GM19023 (cell line): ENCODE measurements around the gene KDELR1.
"Not testable (repeated sequence)": the region's sequence is repeated elsewhere in the genome, so short reads cannot be mapped to it uniquely, and the experiment has no call there.

ENCODE experiments used
- ATAC-seq: cut with Tn5 transposase; IDR thresholded peaks from one replicate; pipeline ENCODE4 v1.9.1; 2021; ENCODE audit warnings: mild to moderate bottlenecking, moderate library complexity; ENCODE audit not compliant: unreplicated experiment

KDELR1 gene

DNA sequence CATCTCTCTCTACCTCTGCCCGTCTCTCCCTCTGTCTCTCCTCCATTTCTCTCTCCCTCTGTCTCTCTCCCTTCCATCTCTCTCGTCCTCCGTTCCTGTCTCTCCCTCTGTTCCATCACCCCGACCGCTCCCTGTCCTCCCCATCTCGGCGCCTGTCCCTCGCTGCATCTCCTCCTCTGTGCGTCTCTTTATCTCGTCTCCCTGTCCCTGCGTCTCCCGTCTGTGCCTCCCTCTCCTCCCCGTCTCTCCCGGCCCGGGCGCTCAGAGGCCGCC lies 6.7 kb upstream of the KDELR1 start:
- ATAC-seq, result no peak

DNA sequence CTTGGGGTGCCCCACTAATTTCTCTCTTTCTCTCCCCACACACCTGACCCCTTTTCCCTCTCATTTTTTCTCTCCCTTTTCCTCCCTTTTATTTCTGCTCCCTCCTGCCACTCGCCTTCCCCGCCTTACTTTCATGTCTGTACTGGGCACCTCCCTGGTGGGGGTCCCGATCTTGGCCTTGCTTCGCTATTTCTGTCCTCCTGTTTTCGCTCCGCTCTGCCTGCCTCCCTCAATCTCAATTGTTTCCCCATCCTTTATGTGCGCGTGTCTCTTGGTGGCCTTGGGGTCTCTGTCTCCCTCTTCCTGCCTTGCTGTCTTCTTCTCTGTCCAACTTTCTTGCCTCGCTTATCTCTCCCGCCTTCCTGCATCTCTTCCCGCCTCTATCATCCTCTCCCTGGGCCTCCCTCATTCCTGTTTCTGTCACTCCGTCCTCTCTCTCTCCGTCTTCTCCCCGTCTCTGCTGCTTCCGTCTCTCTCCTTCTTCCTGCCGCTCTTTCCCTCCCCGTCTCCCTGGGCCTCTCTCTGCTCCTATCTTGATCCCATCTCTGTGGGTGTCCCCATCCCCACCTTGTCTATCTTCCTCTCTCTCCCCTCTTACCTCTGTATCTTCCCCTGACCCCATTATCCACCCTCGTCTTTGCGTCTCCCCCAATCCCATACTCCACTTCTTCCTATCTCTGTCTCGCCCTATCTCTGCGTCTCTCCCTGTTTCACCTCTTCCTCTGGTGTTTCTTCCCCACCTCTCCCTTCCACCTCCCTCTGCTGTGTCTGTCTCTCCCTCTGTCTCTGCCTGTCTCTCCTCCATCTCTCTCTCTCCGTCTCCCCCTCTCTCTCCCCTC lies 6.1 kb upstream of the KDELR1 start:
- no peak for ATAC-seq

DNA sequence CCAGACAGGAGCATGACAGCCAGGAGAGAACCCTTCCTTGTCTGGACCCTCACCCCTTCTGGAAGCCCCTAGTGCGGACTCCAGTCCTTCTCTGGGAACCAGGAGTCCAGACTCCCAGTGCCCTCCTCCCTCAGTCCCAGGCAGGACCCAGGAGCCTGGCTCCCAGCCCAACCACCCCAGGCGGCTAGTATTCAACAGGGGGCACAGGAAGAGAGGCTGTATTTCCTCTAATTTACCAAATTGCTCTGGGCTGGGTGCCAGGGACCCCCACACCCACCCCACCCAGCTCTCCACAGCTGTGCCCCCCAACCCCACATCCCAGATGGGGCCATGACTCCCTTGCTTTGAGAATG lies 5.4 kb upstream of the KDELR1 start:
- no peak for ATAC-seq

DNA sequence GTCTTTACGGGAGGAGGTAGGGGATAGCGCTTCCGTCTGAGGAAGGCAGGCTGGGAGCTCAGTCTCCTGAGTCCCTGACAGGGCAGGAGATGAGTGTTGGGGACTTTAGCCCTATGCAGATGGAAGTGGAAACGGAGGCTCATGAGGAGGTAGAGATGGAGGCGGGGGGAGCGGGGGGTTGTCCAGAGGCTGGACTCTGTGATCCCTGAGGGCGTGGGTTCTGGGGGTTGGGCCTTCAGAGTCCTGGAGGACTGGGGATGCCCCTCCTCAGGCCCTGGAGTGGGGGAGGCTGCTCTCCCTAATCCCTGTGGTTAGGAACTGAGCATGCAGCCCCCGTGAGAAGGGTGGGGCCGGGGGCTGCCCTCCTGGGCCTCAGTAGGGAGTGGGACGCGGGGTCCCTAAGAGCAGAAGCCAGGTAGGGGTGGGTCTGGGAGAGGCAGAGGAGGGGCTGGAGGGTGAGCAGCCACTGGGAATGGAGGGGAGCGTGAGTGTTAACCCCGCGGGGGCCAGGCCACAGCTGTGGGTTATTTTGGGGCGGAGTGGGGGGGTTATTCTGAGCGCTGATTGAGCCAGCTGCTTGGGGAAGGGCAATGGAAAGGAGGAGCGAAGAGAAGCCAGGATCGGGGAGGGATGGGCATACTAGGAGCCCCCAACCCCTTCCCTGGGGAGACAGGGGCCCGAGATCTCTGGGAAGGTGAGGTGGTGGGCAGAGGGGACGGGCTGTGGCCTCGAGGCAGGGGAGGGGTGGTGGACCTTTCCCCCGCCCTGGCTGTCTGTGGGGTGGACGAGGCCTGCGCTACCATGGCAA lies 4.9 kb upstream of the KDELR1 start:
- no peak for ATAC-seq

DNA sequence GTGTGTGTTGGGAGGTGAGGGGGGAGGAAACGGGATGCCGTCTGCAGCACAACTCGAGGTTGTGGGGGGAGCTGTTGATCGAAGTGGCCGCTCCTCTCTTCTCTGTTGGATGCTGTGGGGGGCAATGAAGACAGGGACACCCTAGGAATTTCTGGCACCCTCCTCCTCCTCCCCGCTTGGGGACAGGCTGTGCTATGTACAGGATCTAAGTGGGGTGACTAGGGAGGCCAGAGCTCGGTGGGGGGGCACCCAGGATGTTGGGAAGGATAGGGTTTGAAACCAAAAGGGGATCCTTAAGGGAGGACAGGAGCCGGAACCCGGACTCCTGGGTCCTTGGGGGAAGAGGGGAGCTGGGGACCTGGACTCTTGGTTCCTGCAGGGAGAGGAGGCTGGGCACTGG lies 4.1 kb upstream of the KDELR1 start:
- no peak for ATAC-seq

DNA sequence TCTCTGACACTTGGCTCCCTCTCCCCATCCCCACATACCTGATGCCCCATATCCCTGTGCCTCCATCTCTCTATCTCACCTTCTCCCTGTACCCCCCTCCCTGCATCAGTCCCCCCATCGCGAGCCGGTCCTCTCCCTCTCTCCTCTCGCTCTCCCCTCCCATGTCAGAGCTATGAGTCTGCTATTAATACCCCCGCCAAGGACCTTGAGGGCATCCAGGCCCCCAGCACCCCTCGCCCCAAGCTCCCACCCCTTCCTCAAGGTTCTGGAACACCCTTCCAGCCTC lies 3.8 kb upstream of the KDELR1 start:
- no peak for ATAC-seq

DNA sequence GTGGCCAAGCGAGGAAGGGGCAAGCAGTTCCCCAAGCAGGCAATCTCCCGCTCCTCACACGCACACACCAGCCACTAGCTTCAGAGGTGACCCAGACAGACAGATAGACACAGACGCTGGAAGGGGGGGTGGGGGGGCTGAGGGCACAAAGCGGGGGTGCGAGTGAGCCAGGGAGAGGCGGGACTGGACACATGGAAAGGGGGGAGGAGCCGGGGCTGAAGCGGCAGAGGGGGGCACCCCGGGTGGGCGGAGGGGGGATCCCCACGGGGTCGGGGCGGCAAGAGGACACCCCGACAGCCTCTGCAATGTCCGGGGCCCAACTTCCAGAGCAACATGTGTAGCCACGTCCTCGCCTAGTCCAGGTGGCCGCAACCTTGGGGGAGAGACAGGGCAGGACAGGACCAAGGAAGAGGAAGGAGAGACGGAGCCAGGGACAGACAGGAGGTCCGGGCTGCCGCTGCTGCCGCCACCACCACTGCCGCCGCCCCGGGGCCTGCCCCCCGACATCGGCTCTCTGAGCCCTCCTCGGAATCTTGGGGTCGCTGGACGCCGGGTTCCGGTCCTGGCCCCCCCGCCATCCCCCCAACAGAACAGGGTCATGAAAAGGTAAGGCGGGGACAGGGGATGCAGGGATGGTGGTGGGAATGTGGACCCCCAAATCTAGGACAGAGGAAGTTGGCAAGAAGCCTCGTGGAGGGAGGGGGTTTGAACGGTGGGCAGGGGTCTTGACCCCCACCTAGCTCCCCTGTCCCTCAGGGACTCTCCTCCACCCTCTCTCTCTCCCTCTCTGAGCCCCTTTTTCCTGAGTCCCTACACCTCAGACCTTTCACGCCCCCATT lies 3.2 kb upstream of the KDELR1 start:
- ATAC-seq, result no peak

DNA sequence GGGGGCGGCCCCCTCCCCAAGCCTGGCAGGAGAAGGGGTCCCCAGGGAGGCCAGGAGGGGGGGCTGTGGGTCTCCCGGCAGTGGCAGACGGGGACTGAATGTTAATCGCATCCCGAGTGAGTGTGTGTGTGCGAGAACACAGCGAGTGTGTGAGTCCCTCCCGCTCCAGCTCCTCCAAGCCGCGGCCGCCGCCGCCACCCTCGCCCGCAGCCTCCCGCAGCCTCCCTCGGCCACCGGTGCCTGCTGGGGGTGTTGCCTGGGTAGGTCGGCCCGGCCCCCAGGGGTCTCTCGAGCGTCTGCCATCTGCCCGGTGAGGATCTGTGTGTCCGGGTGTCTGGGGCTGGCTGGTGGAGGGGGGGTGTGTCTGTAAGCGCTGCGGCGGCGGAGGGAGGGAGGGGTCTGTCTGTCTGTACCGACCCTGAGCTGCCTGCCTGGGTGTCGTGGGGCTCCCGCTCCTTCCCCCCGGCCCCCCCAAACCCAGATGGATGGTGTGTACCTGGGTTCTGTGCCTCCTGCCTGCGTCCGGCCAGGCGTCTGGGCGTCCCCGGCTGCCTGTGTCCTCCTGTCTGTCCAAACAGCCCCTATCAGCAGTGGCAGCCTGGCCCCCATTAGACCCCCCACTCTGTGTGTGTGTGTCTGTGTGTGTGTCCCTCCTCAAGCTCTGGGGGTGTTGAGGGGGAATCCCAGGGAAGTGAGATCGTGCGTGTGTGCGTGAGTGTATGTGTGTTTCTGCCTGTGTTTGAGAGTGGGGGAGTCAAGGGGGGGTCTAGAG lies 2.4 kb upstream of the KDELR1 start, which contains the start of gene GRIN2D:
Gene GRIN2D, plus strand, starts transcription at position 110 of the 772 bp plus-strand sequence. CDS start 4,725 bp downstream, outside the sequence.
- ATAC-seq, result no peak

DNA sequence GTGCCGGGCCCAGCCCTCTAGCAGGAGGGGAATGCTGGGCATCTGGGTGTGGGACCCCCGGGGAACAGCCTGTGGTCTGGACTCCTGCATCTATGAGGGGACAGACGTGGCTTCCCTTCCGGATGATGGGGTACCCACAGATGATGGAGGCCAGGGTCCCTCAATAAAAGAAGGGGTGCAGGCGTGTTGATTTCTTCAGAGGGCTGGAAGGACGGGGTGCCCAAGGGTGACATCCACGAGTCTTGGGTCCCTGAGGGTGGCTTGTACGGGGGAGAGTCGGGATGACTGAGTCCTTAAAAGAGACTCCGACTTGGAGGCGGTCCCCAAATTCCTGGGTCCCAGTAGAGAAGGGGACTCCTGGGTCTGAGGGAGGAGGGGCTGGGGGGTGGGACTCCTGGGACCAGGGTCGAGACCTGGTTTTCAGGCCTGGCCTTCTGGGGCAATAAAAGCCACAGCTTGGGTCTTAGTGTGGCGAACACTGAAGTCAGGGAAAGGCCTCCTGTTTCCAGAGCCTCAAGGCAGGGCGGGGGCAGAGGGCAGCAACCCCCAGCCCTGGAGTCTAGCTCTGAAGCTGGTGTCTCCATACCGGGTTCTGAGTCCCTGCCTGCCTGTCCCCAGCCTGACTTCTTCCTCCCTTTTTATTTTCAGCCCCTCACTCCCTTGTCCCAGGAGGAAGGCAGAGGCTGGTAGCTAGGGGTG lies 1.7 kb upstream of the KDELR1 start:
- ATAC-seq, result no peak

DNA sequence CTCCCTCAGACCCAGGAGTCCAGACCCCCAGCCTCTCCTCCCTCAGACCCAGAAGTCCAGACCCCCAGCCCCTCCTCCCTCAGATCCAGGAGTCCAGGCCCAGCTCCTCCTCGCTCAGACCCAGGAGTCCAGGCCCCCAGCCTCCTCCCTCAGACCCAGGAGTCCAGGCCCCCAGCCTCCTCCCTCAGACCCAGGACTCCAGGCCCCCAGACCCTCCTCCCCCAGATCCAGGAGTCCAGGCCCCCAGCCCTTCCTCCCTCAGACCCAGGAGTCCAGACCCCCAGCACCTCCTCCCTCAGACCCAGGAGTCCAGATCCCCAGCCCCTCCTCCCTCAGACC lies 624 bp upstream of the KDELR1 start:
- ATAC-seq, result not testable (repeated sequence)

DNA sequence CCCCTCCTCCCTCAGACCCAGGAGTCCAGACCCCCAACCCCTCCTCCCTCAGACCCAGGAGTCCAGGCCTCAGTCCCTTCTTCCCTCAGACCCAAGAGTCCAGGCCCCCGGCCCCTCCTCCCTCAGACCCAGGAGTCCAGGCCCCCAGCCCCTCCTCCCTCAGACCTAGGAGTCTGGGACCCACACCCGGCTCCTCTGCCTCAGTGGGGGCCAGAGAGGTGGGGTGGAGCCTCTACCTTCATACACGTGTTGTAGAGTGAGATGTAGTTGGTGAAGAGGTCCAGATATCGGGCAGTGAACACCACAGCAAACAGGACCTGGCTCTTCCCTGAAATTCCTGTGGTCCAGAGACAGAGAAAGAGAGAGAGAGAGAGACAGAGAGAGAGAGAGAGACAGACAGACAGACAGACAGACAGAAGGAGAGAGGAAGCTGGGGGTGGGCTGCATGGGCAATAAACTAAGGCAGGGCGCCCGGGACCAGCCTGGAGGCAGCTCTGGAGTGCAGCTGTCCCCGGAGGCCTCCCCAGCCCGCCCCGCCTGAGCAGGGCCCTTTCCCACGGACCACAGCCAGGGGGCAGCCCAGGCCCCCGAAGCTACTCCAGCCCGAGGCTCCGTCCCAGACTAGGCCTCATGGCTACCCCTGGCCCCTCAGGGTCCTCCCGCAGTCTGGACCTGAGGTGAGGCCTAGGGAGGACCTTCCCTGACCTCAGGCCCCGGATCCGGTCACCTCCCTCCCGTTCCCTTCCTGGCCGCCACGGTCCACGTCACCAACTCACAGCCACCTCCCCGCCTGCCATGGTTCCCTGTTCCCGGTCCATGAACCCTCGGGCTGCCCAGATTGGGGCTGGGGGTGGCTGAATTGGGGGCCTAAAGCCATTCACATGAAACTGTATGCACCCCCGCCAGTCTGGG lies 907 bp downstream of the KDELR1 start:
- ATAC-seq, result peak; percentile 48

DNA sequence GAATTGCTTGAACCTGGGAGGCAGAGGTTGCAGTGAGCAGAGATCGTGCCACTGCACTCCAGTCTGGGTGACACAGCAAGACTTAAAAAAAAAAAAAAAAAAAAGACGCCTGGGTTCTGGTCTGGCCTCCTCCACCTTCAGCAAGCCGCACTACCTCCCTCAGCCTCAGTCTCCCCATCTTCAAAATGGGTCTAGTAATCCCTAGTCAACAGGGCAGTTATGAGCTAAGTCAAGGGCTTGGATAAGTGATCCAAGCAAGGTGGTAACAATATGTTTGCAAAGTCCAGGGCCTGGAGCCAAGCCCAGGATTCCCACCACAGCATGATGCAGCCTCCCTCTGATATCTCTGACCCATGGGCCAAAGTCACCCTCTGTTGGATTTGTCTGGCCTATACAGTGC lies 4.4 kb downstream of the KDELR1 start:
- ATAC-seq, result no peak

DNA sequence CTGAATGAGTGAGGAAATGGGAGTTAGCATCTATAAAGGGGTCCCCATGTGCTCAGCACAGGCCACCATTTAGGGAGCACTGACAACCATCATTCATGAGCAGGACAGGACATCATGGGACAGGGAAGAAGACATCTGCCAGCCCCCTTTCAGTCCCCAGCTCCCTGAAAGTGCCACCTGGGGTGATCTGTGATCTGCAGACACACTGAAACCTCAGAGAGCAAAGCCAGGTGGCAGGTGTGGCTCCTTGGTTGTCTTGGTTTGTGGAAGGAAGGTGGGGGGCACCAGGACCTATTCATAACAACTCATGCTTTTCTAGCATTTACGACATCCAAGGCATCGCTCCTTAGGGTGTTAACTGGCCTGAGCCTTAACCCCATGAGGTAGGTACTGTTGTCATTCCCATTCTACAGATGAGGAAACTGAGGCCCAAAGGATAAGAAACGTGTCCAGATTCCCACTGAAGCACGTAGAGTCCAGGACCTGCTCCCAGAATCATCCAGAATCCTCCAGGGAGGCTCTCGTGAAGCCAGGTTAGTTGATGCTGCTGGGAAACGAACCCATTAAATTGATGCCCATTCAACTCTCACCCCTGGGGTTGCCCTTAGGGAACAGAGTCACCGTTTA lies 5.8 kb downstream of the KDELR1 start:
- ATAC-seq, result no peak

DNA sequence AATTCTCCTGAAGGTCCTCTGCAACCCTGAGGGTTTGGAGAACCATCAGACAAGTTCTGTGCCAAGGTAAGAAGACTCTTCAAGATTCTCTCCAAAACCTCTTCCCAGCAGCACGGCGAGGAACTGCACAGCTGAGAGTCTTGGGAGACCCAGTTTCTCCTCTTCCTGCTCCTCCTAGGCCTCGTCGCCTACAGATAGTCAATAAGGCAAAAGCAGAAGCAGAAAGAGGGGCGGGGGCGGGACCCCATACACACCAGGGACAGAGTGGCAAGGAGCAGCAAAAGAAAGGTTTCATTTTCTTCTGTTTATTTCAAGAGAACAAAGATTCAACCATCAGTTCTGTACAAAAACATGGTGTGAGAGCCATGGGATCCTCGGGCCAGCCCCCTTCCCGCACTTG lies 9.1 kb downstream of the KDELR1 start:
- no peak for ATAC-seq

DNA sequence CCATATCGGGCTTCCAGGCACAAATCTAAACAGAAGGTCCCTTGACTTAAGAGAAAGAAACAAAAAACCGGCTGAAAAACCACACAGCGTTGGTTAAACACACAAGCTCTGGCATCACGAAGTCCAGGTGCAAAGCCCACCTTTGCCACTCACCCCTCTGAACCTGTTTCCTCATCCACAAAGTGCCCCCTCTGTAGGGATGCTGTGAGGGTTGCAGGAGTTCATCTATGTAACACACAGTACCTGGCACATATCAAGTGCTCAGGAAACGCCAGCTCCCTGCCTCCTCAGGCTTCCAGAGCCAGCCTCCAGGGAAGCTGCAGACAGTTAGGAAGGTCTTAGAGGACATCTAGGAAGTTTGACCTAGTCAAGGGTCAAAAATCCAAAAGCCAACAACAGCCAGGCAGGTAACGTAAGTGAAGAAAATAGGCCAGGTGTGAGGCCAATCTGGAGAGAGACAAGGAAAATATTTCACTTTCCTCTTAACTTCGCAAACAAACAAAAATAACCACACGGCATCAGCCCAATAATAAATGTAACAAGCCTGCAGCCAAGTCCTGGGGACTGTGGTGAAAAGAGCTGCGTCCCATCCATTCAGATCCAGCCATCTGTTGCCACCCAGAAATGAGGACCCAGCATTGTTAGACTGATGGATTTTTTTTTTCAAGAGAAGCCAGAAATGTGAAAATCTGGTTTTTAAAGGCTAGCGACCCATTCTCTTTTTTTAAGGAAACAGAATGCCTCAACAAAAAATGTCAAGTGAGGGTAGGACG lies 10.0 kb downstream of the KDELR1 start:
- no peak for ATAC-seq

DNA sequence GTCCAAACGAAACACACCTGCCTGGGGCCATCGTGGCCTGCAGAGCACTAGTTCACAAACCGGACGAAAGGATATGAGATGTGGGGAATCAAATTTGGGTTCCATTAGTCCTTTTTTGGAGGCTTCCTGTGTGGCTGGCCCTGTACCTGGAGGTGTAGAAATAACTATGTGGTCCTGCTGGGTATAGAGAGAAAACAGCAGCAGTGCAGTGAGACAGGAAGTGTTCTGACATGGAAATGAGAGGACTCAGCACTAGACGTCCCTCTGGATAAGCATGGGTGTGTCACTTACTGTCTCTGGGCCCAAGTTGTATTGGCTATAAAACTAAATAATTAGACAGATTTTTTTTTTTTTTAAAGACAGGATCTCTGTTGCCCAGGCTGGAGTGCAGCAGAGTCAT lies 12.3 kb downstream of the KDELR1 start:
- no peak for ATAC-seq

DNA sequence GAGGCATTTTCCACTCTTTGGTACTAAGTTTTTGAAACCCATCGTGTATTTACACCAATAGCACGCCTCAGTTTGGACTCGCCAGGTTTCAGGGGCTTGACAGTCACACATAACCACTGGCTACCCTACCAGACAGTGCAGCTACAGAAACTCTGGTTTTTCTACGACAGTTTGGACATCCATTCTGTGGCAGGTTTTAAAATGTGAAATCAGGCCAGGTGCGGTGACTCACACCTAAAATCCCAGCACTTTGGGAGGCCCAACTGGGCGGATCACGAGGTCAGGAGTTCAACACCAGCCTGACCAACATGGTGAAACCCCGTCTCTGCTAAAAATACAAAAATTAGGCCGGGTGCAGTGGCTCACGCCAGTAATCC lies 13.2 kb downstream of the KDELR1 start:
- no peak for ATAC-seq

DNA sequence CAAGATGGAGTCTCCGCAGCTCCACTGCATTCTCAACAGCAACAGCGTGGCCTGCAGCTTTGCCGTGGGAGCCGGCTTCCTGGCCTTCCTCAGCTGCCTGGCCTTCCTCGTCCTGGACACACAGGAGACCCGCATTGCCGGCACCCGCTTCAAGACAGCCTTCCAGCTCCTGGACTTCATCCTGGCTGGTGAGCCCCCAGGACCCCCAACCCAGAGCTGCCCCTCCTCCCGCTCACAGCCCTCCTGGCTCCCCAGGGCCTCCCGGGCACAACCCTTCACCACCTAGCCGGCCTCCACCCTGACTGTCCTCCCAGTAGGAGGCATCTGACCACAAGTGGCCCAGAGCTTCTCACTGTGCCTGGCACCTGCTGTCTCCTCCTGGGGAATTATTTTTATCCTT lies 17.8 kb downstream of the KDELR1 start:
- no peak for ATAC-seq
